Stimulated activated CD8-positive, alpha-beta memory T cell treated with anti-CD3 and anti-CD28 coated beads, Interleukin-12 subunit alpha, Interleukin-12 subunit beta, amount 100 ng/mL, for 1 hour (primary cell): ENCODE measurements around the gene TOX4.
A peak's percentile ranks its signal among the peaks of the same experiment; 100 is the strongest.
"Not testable (repeated sequence)": the region's sequence is repeated elsewhere in the genome, so short reads cannot be mapped to it uniquely, and the experiment has no call there.

Experiments used
- DNase-seq: peaks from one replicate; pipeline ENCODE4 v3.0.0-alpha.2; 2020; ENCODE audit warnings: low read depth

TOX4 gene

GRCh38 chr14:21476925-21477681, at the start of gene TOX4, which contains the start of gene RAB2B:
Gene TOX4, plus strand, starts transcription at chr14:21477195. Its CDS starts 84 bp downstream, at chr14:21477279.
Gene RAB2B, minus strand, starts transcription at chr14:21476959. Its CDS starts 87 bp downstream, at chr14:21476872.
- DNase-seq = peak; percentile 90

GRCh38 chr14:21428930-21429329, 48.1 kb upstream of the TOX4 start:
- DNase-seq = no peak

GRCh38 chr14:21431126-21431525, 45.9 kb upstream of the TOX4 start:
- DNase-seq = no peak

GRCh38 chr14:21436567-21437062, 40.4 kb upstream of the TOX4 start:
- DNase-seq = no peak

- DNase-seq = peak; percentile 98
Observed at GRCh38 chr14:21437063-21437901, 39.7 kb upstream of the TOX4 start.

- DNase-seq = no peak
Observed at GRCh38 chr14:21440859-21441258, 36.1 kb upstream of the TOX4 start.

GRCh38 chr14:21442657-21443056, 34.3 kb upstream of the TOX4 start:
- not testable (repeated sequence) for DNase-seq

- DNase-seq = no peak
Observed at GRCh38 chr14:21449899-21450216, 27.1 kb upstream of the TOX4 start.

GRCh38 chr14:21454843-21455544, 22.0 kb upstream of the TOX4 start:
- DNase-seq = no peak

GRCh38 chr14:21455592-21455911, 21.4 kb upstream of the TOX4 start:
- no peak for DNase-seq

- peak; percentile 98 for DNase-seq
Observed at GRCh38 chr14:21455912-21456667, 20.9 kb upstream of the TOX4 start, which contains the start of gene CHD8. Gene CHD8, minus strand, starts transcription at chr14:21456123. Its CDS starts 24,480 bp downstream, at chr14:21431643.

- no peak for DNase-seq
Observed at GRCh38 chr14:21467616-21468015, 9.4 kb upstream of the TOX4 start.

GRCh38 chr14:21475767-21476522, 1.1 kb upstream of the TOX4 start:
- no peak for DNase-seq

- DNase-seq = peak; percentile 74
Observed at GRCh38 chr14:21476523-21476924, 471 bp upstream of the TOX4 start.

- no peak for DNase-seq
Observed at GRCh38 chr14:21486640-21487087, 9.7 kb downstream of the TOX4 start.

- DNase-seq = no peak
Observed at GRCh38 chr14:21494902-21495762, 18.1 kb downstream of the TOX4 start.

- no peak for DNase-seq
Observed at GRCh38 chr14:21496453-21496852, 19.5 kb downstream of the TOX4 start.

GRCh38 chr14:21498540-21499526, 21.8 kb downstream of the TOX4 start:
- no peak for DNase-seq

- no peak for DNase-seq
Observed at GRCh38 chr14:21501568-21501967, 24.6 kb downstream of the TOX4 start.
